Mesenteric fat pad (tissue), 1 donor: Measurements from ENCODE around the gene SLC4A5. TPM values are rescaled to one million over a fixed set of nuclear protein-coding genes. Genes with fewer than 3 reads are reported as not detected.

Experiments
- DNase-seq: peaks from one replicate; pipeline ENCODE4 v3.0.0-alpha.2; 2020; ENCODE audit warnings: low spot score
- total RNA-seq: library from RNA; stranded (reverse); fragmentation: NEBNext Ultra II Directional; extraction: Animal tissue kit (Norgen Biotek cat#: 25700); gene quantifications from one replicate; pipeline ENCODE4 v1.2.1, GENCODE V29; 2021
- donor health status: DM: yes; HTN: yes; CAD: no.

The SLC4A5 gene
- total RNA-seq, 1 donor from 2014 or later: 2.0 TPM

- DNase-seq: no peak
Measured at GRCh38 chr2:74174909-74175308, 168.3 kb downstream of the SLC4A5 start.

GRCh38 chr2:74168739-74169138, 174.5 kb downstream of the SLC4A5 start:
- no peak for DNase-seq

Other genes starting within 250 kb of the SLC4A5 start
- gene BOLA3, start 195.5 kb downstream of the SLC4A5 start, total RNA-seq: 42.2 TPM
- gene MOB1A, start 164.5 kb downstream of the SLC4A5 start, total RNA-seq: 109 TPM
- 47.4 TPM for gene MTHFD2, start 144.8 kb downstream of the SLC4A5 start, total RNA-seq
- gene DCTN1, start 36.9 kb upstream of the SLC4A5 start, total RNA-seq: 97.1 TPM
- gene C2orf81, start 78.2 kb upstream of the SLC4A5 start, total RNA-seq: 1.1 TPM
- 4.6 TPM for gene WDR54, start 78.3 kb upstream of the SLC4A5 start, total RNA-seq
- gene RTKN, start 98.5 kb upstream of the SLC4A5 start, total RNA-seq: 11.3 TPM
- 30.6 TPM for gene INO80B, start 111.7 kb upstream of the SLC4A5 start, total RNA-seq
- 45.5 TPM for gene WBP1, start 115.0 kb upstream of the SLC4A5 start, total RNA-seq
- 45.6 TPM for gene MOGS, start 122.0 kb upstream of the SLC4A5 start, total RNA-seq
- gene MRPL53, start 129.3 kb upstream of the SLC4A5 start, total RNA-seq: 102 TPM
- 9.1 TPM for gene CCDC142, start 139.6 kb upstream of the SLC4A5 start, total RNA-seq
- 16.8 TPM for gene TTC31, start 139.7 kb upstream of the SLC4A5 start, total RNA-seq
- 2.6 TPM for gene LBX2, start 156.2 kb upstream of the SLC4A5 start, total RNA-seq
- 22.1 TPM for gene PCGF1, start 164.3 kb upstream of the SLC4A5 start, total RNA-seq
- not detected for gene TLX2, start 171.0 kb upstream of the SLC4A5 start, total RNA-seq
- not detected for gene DQX1, start 182.8 kb upstream of the SLC4A5 start, total RNA-seq
- gene AUP1, start 186.3 kb upstream of the SLC4A5 start, total RNA-seq: 112 TPM
- 35.8 TPM for gene HTRA2, start 186.5 kb upstream of the SLC4A5 start, total RNA-seq
- 8.2 TPM for gene LOXL3, start 210.5 kb upstream of the SLC4A5 start, total RNA-seq
- 38.2 TPM for gene DOK1, start 211.3 kb upstream of the SLC4A5 start, total RNA-seq